SJCRH30 (cell line): Measurements from ENCODE around the gene CCSER2. TPM values are rescaled to one million over a fixed set of nuclear protein-coding genes. Genes with fewer than 3 reads are reported as not detected.
"Not testable (repeated sequence)": the region's sequence is repeated elsewhere in the genome, so short reads cannot be mapped to it uniquely, and the experiment has no call there.

Experiments used
- DNase-seq, 2 experiments: peaks; one replicate each; pipeline ENCODE4 v3.0.0-alpha.2; 2015 to 2020
- H3K27ac ChIP-seq: fragments of 250-450 bp; sonication (Bioruptor Pico); 2 replicates; pipeline ENCODE4 v1.5.1; 2020; ENCODE audit warnings: mild to moderate bottlenecking, moderate library complexity
- H3K27me3 ChIP-seq: fragments of 250-450 bp; sonication (Bioruptor Pico); 2 replicates; pipeline ENCODE4 v1.5.1; 2020; ENCODE audit warnings: mild to moderate bottlenecking, moderate library complexity
- H3K36me3 ChIP-seq: fragments of 250-450 bp; sonication (Bioruptor Pico); 2 replicates; pipeline ENCODE4 v1.5.1; 2020; ENCODE audit warnings: mild to moderate bottlenecking, moderate library complexity
- H3K4me1 ChIP-seq: fragments of 250-450 bp; sonication (Bioruptor Pico); 2 replicates; pipeline ENCODE4 v1.5.1; 2020; ENCODE audit warnings: mild to moderate bottlenecking, moderate library complexity
- H3K4me3 ChIP-seq: fragments of 250-450 bp; sonication (Bioruptor Pico); 2 replicates; pipeline ENCODE4 v1.5.1; 2020; ENCODE audit warnings: mild to moderate bottlenecking, moderate library complexity
- H3K9me3 ChIP-seq: fragments of 250-450 bp; sonication (Bioruptor Pico); replicated peaks from 2 replicates; pipeline ENCODE4 v1.5.1; 2020; ENCODE audit warnings: mild to moderate bottlenecking, moderate library complexity
- total RNA-seq: library from RNA; depleted of rRNA; stranded (reverse); fragments of >200 nt; shearing (Covaris generic); gene quantifications from 2 replicates; pipeline ENCODE4 v1.2.3, GENCODE V29; 2014

CCSER2 gene
- total RNA-seq, 1 experiment from 2014 or later, result 16.5 TPM

- 0 out of 2 replicates have a peak, but pooled peaks cover 8% of the 10 kb centered on the region for H3K4me1 ChIP-seq
- no peak overlapping the region for H3K4me3 ChIP-seq
- peak in 1 of 2 experiments; percentile 47 for DNase-seq
- no peaks in the 10 kb centered on the region for H3K9me3 ChIP-seq
- H3K27me3 ChIP-seq, result no peaks in the 10 kb centered on the region
- peak overlapping the region; percentile 40; the same call in 1 of the 2 replicates for H3K27ac ChIP-seq
- H3K36me3 ChIP-seq, result no peaks in the 10 kb centered on the region
Measured at GRCh38 chr10:84452003-84452402, 123.6 kb downstream of the CCSER2 start.

GRCh38 chr10:84453303-84453702 is 124.9 kb downstream of the CCSER2 start:
- DNase-seq, result no peak
- Histone ChIP-seq H3K4me3 (no peak overlapping the region), H3K4me1 (0 out of 2 replicates have a peak, but pooled peaks cover 8% of the 10 kb centered on the region), H3K9me3 (no peaks in the 10 kb centered on the region), H3K27ac (no peak overlapping the region), H3K27me3 (no peaks in the 10 kb centered on the region), H3K36me3 (no peaks in the 10 kb centered on the region)

- H3K9me3 ChIP-seq, result no peaks in the 10 kb centered on the region
Measured at GRCh38 chr10:84456126-84456525, 127.7 kb downstream of the CCSER2 start.

GRCh38 chr10:84460520-84460919 is 132.1 kb downstream of the CCSER2 start:
- no peak for DNase-seq
- Histone ChIP-seq H3K27ac (no peak overlapping the region), H3K36me3 (no peaks in the 10 kb centered on the region), H3K4me1 (no peaks in the 10 kb centered on the region), H3K4me3 (no peak overlapping the region), H3K27me3 (no peaks in the 10 kb centered on the region), H3K9me3 (no peaks in the 10 kb centered on the region)

More at GRCh38 chr10:84456126-84456525, 127.7 kb downstream of the CCSER2 start:
- 0 out of 2 replicates have a peak, but pooled peaks cover 8% of the 10 kb centered on the region for H3K4me1 ChIP-seq
- no peaks in the 10 kb centered on the region for H3K36me3 ChIP-seq
- no peak overlapping the region for H3K4me3 ChIP-seq
- no peaks in the 10 kb centered on the region for H3K27me3 ChIP-seq
- no peak for DNase-seq
- H3K27ac ChIP-seq, result no peak overlapping the region

- no peak overlapping the region for H3K27ac ChIP-seq
- no peak for DNase-seq
Measured at GRCh38 chr10:84469470-84469869, 141.1 kb downstream of the CCSER2 start.

GRCh38 chr10:84473136-84473535 is 144.7 kb downstream of the CCSER2 start:
- Histone ChIP-seq H3K36me3 (no peaks in the 10 kb centered on the region), H3K9me3 (no peaks in the 10 kb centered on the region)
- DNase-seq, result no peak

More at GRCh38 chr10:84469470-84469869, 141.1 kb downstream of the CCSER2 start:
- Histone ChIP-seq H3K9me3 (no peaks in the 10 kb centered on the region), H3K27me3 (no peaks in the 10 kb centered on the region), H3K36me3 (no peaks in the 10 kb centered on the region), H3K4me3 (no peak overlapping the region), H3K4me1 (no peaks in the 10 kb centered on the region)

GRCh38 chr10:84477398-84478128 is 149.2 kb downstream of the CCSER2 start:
- Histone ChIP-seq H3K27ac (no peak overlapping the region), H3K4me3 (no peak overlapping the region), H3K36me3 (no peaks in the 10 kb centered on the region), H3K27me3 (no peaks in the 10 kb centered on the region), H3K4me1 (no peaks in the 10 kb centered on the region), H3K9me3 (no peaks in the 10 kb centered on the region)
- DNase-seq, result no peak

More at GRCh38 chr10:84473136-84473535, 144.7 kb downstream of the CCSER2 start:
- no peaks in the 10 kb centered on the region for H3K27me3 ChIP-seq
- no peak overlapping the region for H3K4me3 ChIP-seq
- no peak overlapping the region for H3K27ac ChIP-seq
- H3K4me1 ChIP-seq, result no peaks in the 10 kb centered on the region

- DNase-seq, result no peak
- no peaks in the 10 kb centered on the region for H3K4me1 ChIP-seq
- H3K27ac ChIP-seq, result no peak overlapping the region
- no peak overlapping the region for H3K4me3 ChIP-seq
- H3K36me3 ChIP-seq, result no peaks in the 10 kb centered on the region
- H3K9me3 ChIP-seq, result no peaks in the 10 kb centered on the region
- H3K27me3 ChIP-seq, result no peaks in the 10 kb centered on the region
Measured at GRCh38 chr10:84478151-84478550, 149.8 kb downstream of the CCSER2 start.

GRCh38 chr10:84478679-84479078 is 150.3 kb downstream of the CCSER2 start:
- no peaks in the 10 kb centered on the region for H3K27me3 ChIP-seq
- no peaks in the 10 kb centered on the region for H3K9me3 ChIP-seq
- H3K4me3 ChIP-seq, result no peak overlapping the region
- no peaks in the 10 kb centered on the region for H3K36me3 ChIP-seq
- H3K27ac ChIP-seq, result no peak overlapping the region
- DNase-seq, result no peak
- H3K4me1 ChIP-seq, result no peaks in the 10 kb centered on the region

- DNase-seq, result no peak
- Histone ChIP-seq H3K27me3 (no peaks in the 10 kb centered on the region), H3K9me3 (no peaks in the 10 kb centered on the region), H3K4me3 (no peak overlapping the region), H3K27ac (no peak overlapping the region), H3K4me1 (no peaks in the 10 kb centered on the region), H3K36me3 (no peaks in the 10 kb centered on the region)
Measured at GRCh38 chr10:84484541-84484940, 156.2 kb downstream of the CCSER2 start.

GRCh38 chr10:84493361-84493760 is 165.0 kb downstream of the CCSER2 start:
- Histone ChIP-seq H3K36me3 (no peaks in the 10 kb centered on the region), H3K4me3 (no peak overlapping the region), H3K9me3 (no peaks in the 10 kb centered on the region), H3K27me3 (no peaks in the 10 kb centered on the region), H3K27ac (no peak overlapping the region), H3K4me1 (peaks cover 8% of the 10 kb centered on the region; the same call in 1 of the 2 replicates)
- DNase-seq, result no peak

GRCh38 chr10:84493951-84494848 is 165.8 kb downstream of the CCSER2 start:
- Histone ChIP-seq H3K36me3 (no peaks in the 10 kb centered on the region), H3K4me3 (no peak overlapping the region), H3K27me3 (no peaks in the 10 kb centered on the region), H3K27ac (peak overlapping the region; percentile 45), H3K9me3 (no peaks in the 10 kb centered on the region), H3K4me1 (peaks cover 8% of the 10 kb centered on the region; the same call in 1 of the 2 replicates)
- peak in 1 of 2 experiments; percentile 31 for DNase-seq

- H3K9me3 ChIP-seq, result no peaks in the 10 kb centered on the region
- H3K4me3 ChIP-seq, result no peak overlapping the region
- peaks cover 8% of the 10 kb centered on the region; the same call in 1 of the 2 replicates for H3K4me1 ChIP-seq
- H3K27me3 ChIP-seq, result no peaks in the 10 kb centered on the region
- H3K36me3 ChIP-seq, result no peaks in the 10 kb centered on the region
- peak overlapping the region; percentile 45 for H3K27ac ChIP-seq
- no peak for DNase-seq
Measured at GRCh38 chr10:84494849-84495180, 166.4 kb downstream of the CCSER2 start.

GRCh38 chr10:84497978-84498377 is 169.6 kb downstream of the CCSER2 start:
- DNase-seq, result no peak

GRCh38 chr10:84499039-84499438 is 170.7 kb downstream of the CCSER2 start:
- not testable (repeated sequence) for H3K36me3 ChIP-seq, H3K27me3 ChIP-seq, H3K4me1 ChIP-seq, DNase-seq, H3K9me3 ChIP-seq, H3K27ac ChIP-seq, H3K4me3 ChIP-seq

More at GRCh38 chr10:84497978-84498377, 169.6 kb downstream of the CCSER2 start:
- Histone ChIP-seq H3K9me3 (no peaks in the 10 kb centered on the region), H3K36me3 (no peaks in the 10 kb centered on the region), H3K4me1 (peaks cover 8% of the 10 kb centered on the region; the same call in 1 of the 2 replicates), H3K4me3 (no peak overlapping the region), H3K27me3 (no peaks in the 10 kb centered on the region), H3K27ac (no peak overlapping the region)
